ENCODE data around the gene HIVEP3.

GRCh38 chr1:41612953-41613352 is 305.8 kb downstream of the HIVEP3 start:
- TF ChIP-seq POLR2A (IDR thresholded peaks at IDR 0.05; ENCODE audit: low read depth) (no peak), POLR2AphosphoS5 (IDR thresholded peaks at IDR 0.05) (no peak), CTCF (IDR thresholded peaks at IDR 0.05) (no peak), EP300 (IDR thresholded peaks at IDR 0.05) (no peak)
